GM08714 (cell line): Measurements from ENCODE around the gene LLGL1.

Source experiments
- H3K4me3 ChIP-seq: fragments of 200-500 bp; sonication (Bioruptor generic); 2 replicates; pipeline ENCODE4 v1.5.1; 2014; ENCODE audit warnings: mild to moderate bottlenecking, low read length, inconsistent platforms
- ZNF274 ChIP-seq: IDR thresholded peaks from 2 replicates; pipeline ENCODE4 v1.6.1; 2012; ENCODE audit warnings: mild to moderate bottlenecking, low read depth, low read length

LLGL1 gene

DNA sequence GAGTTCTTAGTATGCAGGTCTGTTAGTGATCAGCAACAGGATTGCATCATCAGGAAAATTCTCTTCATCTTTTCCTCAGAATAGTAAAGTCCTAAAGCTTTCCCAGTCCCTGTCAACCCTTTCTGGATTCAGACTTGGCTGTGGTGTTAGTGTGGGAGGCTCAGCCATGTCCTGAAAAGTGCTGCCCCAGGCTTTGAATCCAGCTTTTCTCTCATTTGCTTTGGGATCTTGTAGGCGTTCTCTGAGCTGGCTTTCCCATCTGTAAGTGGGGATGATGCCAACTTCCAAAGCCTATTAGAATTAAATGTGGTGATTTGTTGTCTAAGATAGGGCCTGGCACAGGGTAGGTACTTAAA, 38.8 kb upstream of the LLGL1 start:
- peak overlapping the region; percentile 94 for H3K4me3 ChIP-seq

DNA sequence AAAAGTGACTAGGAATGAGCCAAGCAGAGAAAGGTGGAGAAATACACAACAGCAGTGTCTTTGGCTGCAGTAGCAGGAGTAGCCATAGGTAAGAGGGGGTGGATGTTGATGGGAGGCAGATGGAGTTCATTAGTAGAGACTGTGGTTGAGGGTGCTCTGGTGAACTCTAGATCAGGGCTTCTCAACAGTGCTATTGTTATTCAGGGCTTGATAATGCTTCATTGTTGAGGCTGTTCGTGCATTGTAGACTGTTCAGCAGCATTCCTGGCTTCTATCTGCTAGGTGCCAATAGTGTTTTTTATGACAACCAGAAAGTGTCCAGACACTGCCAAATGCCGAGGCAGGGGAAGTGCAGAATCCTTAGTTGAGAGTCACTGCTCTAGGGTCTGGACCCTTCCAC, 38.2 kb upstream of the LLGL1 start:
- H3K4me3 ChIP-seq = peak overlapping the region; percentile 94
- TF ChIP-seq ZNF274 = no peak

More for the DNA sequence above, 38.8 kb upstream of the LLGL1 start:
- no peak for TF ChIP-seq ZNF274

DNA sequence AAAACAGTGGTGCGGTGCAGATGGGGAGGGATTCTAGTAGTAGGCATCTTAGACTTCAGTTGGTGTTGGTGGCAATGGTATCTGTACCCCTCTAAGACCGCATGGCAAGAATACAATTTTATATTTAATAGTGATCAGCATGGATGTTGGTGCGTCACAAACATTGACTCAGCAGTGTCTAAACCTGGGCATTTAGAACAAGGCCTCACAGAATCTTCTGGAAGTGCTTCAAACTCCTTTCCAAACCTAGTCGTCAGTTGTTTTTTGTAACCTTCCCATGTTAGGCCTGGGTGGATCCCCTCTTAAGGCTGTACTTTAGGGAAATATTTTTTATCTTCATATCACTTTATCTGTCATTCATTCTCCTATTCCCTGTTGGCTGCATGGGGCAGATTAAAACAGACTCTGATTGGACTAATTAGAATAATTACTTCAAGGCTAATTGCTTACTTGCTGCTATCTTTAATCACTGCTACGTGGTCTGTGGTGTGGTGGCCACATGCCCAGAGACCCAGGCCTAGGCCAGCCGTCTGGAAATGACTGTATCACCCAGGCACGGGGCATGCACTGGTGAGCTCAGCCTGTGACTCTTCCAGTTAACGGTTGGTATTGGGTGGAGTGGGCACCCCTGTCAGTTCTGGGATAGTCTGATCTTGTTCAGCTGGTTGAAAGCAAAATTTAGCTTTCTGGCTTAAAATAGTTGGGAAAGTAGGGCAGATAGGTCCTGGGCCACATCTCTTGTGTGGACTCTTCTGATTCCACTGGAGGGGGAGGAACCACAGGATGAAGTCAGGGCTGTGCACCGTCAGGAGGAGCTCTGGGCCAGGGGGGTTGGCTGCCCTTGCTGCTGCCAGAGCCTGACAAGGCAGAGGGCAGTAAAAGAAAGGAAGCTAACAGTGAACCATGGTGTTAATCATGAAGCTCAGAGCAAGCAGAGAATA, 37.3 kb upstream of the LLGL1 start:
- H3K4me3 ChIP-seq = peak overlapping the region; percentile 94; the same call in 1 of the 2 replicates
- TF ChIP-seq ZNF274 = no peak

DNA sequence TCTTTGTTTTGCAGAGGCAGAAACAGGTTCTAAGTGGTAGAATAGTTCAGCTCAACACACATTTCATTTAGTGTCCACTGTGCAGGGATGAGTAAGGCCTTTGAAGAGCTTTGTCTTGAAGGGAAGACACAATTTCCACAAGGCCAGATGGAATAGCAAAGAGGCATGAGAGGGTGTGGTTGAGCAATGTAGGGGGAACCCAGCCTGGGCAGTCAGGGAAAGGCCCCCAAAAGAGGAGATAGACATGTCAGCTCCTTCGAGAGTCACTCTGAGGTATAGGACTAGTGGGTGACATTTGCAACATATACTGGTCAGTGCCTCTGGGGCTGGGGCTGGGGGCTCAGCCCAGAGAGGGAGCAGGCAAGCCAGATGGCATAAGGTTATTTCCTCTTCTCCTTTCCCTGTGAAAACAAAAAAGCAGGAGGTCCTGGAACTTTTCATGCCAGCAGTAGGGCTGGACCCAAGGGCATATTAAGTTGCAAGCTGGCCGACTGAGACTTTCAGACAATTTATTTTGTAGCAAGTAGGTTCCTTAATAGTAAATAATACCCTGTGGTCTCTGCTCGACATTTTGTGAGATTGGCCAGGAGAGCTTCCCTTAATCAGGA, 34.7 kb upstream of the LLGL1 start:
- TF ChIP-seq ZNF274 = no peak
- no peak overlapping the region for H3K4me3 ChIP-seq

DNA sequence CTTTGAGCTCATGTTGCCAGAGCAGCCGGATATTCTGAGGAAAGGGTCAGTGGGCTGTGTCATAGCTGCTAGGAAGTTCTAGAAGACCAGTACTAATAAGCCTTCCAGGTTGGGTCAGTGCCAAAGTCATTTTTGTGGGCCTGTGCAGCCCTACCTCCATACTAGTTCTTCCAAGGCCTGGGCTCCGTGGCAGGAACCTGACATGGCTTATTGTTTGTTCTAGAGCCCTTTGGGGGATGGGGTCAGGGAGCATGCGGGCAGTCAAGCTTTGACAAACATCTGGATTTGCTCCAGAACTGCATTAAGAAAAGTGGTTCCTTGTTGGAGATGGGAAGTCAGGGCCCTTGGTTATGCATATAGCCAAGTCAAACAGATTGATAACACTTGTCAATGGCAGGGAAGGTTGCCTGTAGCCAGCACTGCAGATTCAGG, 34.2 kb upstream of the LLGL1 start:
- no peak for TF ChIP-seq ZNF274
- H3K4me3 ChIP-seq = no peak overlapping the region

DNA sequence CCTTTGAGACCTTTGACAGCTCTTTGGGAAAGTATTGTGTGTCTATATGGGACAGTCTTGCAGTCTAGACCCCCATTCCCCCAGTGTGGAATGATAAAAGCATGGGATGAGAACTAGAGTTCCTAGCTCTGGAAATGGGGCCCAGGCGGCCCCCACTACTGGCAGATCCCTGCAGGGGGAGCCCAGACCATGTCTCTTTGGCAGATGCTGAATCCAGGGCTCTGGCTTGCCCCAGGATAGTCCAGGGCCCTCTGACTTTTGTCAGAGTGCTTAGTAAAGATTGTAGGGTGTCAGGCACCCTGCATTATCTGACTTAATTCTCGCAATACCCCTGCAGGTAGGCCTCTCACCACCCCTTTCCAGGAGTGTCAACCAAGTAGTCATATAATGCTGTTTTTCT, 33.5 kb upstream of the LLGL1 start:
- no peak for TF ChIP-seq ZNF274
- no peak overlapping the region for H3K4me3 ChIP-seq

DNA sequence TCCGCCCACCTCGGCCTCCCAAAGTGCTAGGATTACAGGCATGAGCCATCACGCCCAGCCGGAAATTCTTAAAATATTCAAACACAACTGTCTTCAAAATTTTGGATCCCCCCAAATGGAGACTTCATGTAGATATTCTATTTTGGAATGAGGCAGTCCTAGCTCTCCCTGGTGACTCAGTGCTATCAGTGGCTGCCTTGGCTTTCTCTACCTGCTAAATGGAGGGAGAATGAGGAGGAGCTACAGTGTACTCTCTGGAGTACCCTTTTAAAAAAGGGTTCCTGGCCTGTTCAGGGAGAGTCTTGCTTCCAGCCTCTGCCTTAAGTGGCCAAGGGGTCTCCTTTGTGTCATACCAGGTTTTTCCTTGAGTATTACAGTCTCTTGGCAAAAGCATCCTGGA, 31.0 kb upstream of the LLGL1 start:
- TF ChIP-seq ZNF274 = no peak
- no peak overlapping the region for H3K4me3 ChIP-seq

DNA sequence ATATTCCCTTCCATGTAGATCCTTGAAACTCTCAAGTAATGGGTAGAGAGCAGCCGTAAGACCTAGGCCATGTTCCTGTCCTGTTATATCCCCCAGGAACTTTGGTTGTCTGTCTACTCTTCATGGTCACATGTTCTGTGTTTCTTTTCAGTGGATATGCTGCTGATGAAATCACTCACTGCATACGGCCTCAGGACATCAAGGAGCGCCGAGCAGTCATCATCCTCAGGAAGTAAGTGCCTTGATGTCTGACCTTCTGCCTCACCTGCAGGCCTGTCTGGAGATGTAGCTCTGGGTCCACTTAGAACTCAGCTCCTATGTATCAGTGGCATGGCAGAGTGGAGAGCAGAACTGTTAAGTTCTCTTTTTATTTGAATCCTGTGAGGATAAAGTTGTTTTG, 30.6 kb upstream of the LLGL1 start:
- no peak overlapping the region for H3K4me3 ChIP-seq
- no peak for TF ChIP-seq ZNF274

DNA sequence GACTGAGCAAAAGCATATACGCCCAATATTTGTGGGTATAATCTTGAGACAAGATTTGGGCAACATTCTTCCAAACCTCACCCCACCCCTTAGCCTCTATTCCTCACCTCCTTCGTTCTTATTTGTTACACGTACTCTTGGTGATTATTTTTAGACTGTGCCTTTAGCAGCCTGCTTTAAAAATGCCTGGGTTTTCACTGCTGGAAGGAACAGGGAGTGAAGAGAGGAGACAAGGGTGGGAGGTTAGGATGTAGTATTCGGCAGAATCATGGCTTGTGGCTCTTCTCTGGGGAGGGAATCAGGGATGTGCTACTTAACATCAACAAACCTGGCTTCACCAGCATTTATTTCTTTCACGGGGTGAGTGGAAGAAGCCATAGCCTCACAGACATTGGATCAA, 30.2 kb upstream of the LLGL1 start:
- TF ChIP-seq ZNF274 = no peak
- no peak overlapping the region for H3K4me3 ChIP-seq

DNA sequence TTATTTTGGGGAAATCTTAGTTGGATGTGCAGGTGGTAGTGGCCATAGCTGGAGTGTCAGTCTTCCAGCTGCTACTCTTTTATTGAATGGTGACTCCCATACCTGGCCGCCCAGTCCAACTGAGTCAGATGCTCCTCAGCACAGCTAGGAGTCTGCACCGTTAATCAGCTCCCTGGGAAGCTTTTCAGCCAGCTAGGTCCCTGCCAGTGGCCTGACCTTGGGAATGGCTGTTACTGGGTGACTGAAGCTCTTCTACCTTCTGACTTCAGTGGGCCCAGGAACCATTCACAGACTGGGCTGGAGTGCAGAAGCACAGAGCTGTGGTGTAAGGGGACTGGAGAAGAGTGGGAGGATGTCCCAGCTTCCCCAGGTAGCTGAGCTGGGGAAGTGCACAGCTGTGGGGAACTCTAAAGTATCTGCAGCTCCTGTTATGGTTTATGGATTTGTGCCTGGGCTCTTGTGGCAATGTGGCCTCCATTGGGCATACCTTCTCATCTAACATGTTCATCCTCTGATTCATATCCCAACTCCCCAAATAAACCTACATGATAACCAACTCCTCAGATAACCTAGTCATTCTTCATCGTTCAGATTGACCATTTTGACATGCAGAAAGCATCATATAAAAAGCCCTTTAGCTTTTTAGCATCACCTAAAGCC, 27.8 kb upstream of the LLGL1 start:
- no peak overlapping the region for H3K4me3 ChIP-seq
- no peak for TF ChIP-seq ZNF274

DNA sequence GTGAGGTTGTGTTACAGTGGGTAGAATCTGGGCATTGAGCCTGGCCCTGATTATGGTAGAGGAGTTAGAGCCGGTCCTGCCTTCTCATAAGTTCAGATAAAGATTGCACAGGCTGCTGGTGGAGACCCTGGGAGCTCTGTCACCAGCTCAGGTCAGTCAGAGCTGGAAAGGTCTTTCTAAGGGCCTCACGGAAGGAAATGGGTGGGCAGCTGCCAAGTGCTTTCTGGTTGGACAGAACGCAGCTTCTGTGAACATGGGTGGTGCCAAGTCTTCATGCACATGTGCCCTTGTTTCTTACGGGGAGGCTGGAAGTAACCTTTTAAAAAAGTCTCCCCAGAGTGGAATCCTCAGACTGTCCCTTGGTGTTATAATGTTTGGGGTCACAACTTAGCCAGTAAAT, 26.9 kb upstream of the LLGL1 start:
- no peak overlapping the region for H3K4me3 ChIP-seq
- no peak for TF ChIP-seq ZNF274

DNA sequence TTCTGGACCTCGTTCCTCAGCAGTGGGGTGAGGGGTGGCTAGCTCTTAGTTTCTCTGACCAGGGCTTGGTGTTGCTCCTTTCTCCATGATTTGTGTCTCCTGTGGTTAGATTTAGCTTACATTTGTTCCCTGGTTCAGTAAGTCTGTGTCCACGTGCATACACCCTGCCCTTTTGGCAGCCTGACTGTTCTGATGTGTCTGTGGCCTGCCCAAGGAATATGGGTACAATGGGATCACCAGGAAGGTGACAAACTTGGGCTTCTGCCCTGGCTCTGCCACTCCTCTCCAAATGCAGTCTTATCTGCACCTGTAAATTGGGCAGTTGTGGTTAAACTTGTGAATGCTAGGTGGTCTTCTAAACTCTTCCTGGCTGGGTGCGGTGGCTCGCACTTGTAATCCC, 24.3 kb upstream of the LLGL1 start:
- H3K4me3 ChIP-seq = no peak overlapping the region
- no peak for TF ChIP-seq ZNF274

DNA sequence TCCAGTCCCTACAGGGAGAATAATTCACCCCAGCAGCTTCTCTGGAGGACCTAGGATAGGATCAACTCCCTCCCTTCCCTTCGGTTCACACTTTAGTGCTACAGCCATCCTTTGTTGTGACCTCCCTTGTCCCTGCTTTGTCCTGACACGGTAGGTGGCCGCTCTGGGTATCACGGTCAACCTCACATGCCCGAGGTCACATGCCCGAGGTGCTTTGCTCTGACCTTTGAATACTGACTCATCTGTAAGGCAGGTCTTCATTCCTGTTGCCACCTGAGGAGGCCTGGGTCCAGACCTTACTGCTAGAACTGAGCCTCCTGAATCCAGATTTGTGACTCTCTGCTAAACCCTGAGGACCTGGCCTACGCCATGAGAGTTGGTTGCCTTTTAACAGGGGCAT, 22.1 kb upstream of the LLGL1 start:
- no peak overlapping the region for H3K4me3 ChIP-seq

DNA sequence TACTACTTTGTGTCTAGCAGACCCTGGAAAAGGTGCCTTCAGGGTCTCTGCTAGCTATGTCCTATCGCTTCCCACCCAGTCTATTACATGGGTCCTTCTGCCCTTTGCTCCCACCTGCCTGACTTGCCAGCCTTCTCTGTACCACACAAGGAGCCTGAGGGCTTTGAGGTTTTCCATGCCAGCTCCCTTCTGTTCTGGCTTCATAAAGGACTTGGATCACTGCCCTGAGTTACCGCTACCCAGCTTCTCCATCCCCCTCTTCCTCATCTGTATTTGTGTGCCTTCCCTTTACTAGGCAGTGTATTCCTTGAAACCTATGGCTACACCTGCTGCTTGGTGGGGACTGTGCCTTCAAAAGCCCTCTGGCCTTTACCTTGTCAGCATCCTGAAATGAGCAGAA, 19.6 kb upstream of the LLGL1 start:
- TF ChIP-seq ZNF274 = no peak
- no peak overlapping the region for H3K4me3 ChIP-seq

More for the DNA sequence above, 22.1 kb upstream of the LLGL1 start:
- TF ChIP-seq ZNF274 = no peak

DNA sequence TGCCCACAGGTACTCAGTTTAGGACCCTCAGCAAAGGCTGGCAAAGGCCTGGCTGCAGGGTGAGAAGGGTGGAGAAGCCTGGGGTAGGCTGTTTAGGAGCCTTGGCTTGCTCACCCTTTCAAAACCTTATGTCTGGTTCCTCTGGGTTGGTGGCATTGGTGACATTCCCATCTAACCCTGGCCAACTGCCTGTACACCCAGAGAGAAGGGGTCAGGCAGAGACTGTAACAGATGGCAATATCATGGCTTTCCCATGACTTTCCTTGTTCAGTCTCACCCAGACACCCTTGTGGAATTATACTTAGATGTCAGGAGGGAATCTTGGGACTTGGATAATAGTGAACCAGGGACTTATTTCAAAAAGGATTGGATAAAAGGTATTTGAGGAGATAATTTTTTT, 18.5 kb upstream of the LLGL1 start:
- no peak for TF ChIP-seq ZNF274
- no peak overlapping the region for H3K4me3 ChIP-seq

DNA sequence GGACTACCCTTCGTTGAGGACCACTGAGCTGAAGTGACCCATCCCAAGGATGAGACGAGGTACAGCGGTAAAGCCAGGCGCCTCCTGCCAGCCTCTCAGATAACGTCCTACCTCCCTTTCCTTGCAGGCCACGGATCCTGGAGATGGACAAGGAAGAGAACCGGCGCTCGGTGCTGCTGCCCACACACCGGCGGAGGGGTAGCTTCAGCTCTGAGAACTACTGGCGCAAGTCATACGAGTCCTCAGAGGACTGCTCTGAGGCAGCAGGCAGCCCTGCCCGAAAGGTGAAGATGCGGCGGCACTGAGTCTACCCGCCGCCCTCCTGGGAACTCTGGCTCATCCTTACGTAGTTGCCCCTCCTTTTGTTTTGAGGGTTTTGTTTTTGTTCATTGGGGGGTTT, 17.3 kb upstream of the LLGL1 start:
- no peak overlapping the region for H3K4me3 ChIP-seq

More for the DNA sequence above, 17.3 kb upstream of the LLGL1 start:
- no peak for TF ChIP-seq ZNF274
